Calu3 (cell line): Measurements from ENCODE around the gene ZNF263. TPM values are rescaled to one million over a fixed set of nuclear protein-coding genes. Genes with fewer than 3 reads are reported as not detected.

Source experiments
- BruUV-seq: library from RNA; stranded (reverse); fragments of 400-500 nt; replicated peaks from 2 replicates; lab custom pipeline; 2021; lab: Mats Ljungman, UMichigan
- CTCF ChIA-PET: fragments of 300-600 bp; sonication (Branson Sonifier 250); formaldehyde crosslinking; loops from one replicate; lab custom pipeline; 2022; ENCODE audit warnings: antibody characterized with exemption; lab: Charles Lee
- DNase-seq: peaks from one replicate; pipeline ENCODE4 v3.0.0; 2022
- H3K27ac Mint-ChIP-seq: one replicate; pipeline ENCODE4 v1.8.0; 2022; ENCODE audit warnings: mixed read lengths; ENCODE audit not compliant: unreplicated experiment
- H3K27me3 Mint-ChIP-seq: one replicate; pipeline ENCODE4 v1.8.0; 2022; ENCODE audit warnings: mixed read lengths; ENCODE audit not compliant: unreplicated experiment
- H3K36me3 Mint-ChIP-seq: one replicate; pipeline ENCODE4 v1.8.0; 2022; ENCODE audit warnings: mild to moderate bottlenecking, moderate library complexity, mixed read lengths; ENCODE audit not compliant: insufficient read depth, unreplicated experiment
- H3K4me1 Mint-ChIP-seq: one replicate; pipeline ENCODE4 v1.8.0; 2022; ENCODE audit warnings: mild to moderate bottlenecking, low read depth, mixed read lengths; ENCODE audit not compliant: unreplicated experiment
- H3K4me3 Mint-ChIP-seq: one replicate; pipeline ENCODE4 v1.8.0; 2022; ENCODE audit warnings: mild to moderate bottlenecking, low read depth, moderate library complexity, mixed read lengths; ENCODE audit not compliant: unreplicated experiment
- H3K9me3 Mint-ChIP-seq: one replicate; pipeline ENCODE4 v1.8.0; 2022; ENCODE audit warnings: low read depth, mixed read lengths; ENCODE audit not compliant: unreplicated experiment
- CTCF ChIP-seq: fragments of 200-600 bp; IDR thresholded peaks from one replicate; pipeline ENCODE4 v1.8.0; 2022; ENCODE audit warnings: antibody characterized with exemption; ENCODE audit not compliant: unreplicated experiment
- intact Hi-C: fragments of 100-400 bp; cut with micrococcal nuclease; formaldehyde crosslinking; loops from one replicate; pipeline ENCODE4 v1.10.0; 2022; ENCODE audit not compliant: unreplicated experiment
- total RNA-seq: library from RNA; stranded (reverse); gene quantifications from 2 replicates; pipeline ENCODE4 v1.2.3, GENCODE V29; 2022

Gene ZNF263
- total RNA-seq, 1 experiment from 2014 or later: 46.9 TPM

- H3K36me3 Mint-ChIP-seq: peaks cover 37% of the 10 kb centered on the region
- intact Hi-C loops: no loop called here
- no peaks in the 10 kb centered on the region for H3K27me3 Mint-ChIP-seq
- no peaks in the 10 kb centered on the region for H3K4me1 Mint-ChIP-seq
- H3K27ac Mint-ChIP-seq: no peak overlapping the region
- DNase-seq: no peak
- H3K9me3 Mint-ChIP-seq: peaks cover 15% of the 10 kb centered on the region
- CTCF ChIA-PET: no interaction called here
- no peak overlapping the region for H3K4me3 Mint-ChIP-seq
- no peak for TF ChIP-seq CTCF
- no TSS peak for BruUV-seq
These were observed 38.5 kb downstream of the ZNF263 start for GRCh38 chr16:3321816-3322215.

GRCh38 chr16:3327514-3327913 is 44.2 kb downstream of the ZNF263 start:
- DNase-seq: no peak
- no peak overlapping the region for H3K27ac Mint-ChIP-seq
- no peak for TF ChIP-seq CTCF
- CTCF ChIA-PET: interaction anchor here (1.0 kb wide), 1 partner anchor 34 kb away, joined by 5 read pairs; no protein-coding TSS in a partner anchor
- no TSS peak for BruUV-seq
- peaks cover 6% of the 10 kb centered on the region for H3K9me3 Mint-ChIP-seq
- intact Hi-C loops: no loop called here
- H3K36me3 Mint-ChIP-seq: no peaks in the 10 kb centered on the region
- no peak overlapping the region for H3K4me3 Mint-ChIP-seq
- peaks cover 13% of the 10 kb centered on the region for H3K27me3 Mint-ChIP-seq
- H3K4me1 Mint-ChIP-seq: no peaks in the 10 kb centered on the region

- no TSS peak for BruUV-seq
- TF ChIP-seq CTCF: no peak
- no peaks in the 10 kb centered on the region for H3K36me3 Mint-ChIP-seq
- peaks cover 13% of the 10 kb centered on the region for H3K27me3 Mint-ChIP-seq
- peaks cover 6% of the 10 kb centered on the region for H3K9me3 Mint-ChIP-seq
- no peak for DNase-seq
- CTCF ChIA-PET: interaction anchor here (1.0 kb wide), 1 partner anchor 33 kb away, joined by 5 read pairs; no protein-coding TSS in a partner anchor
- no peak overlapping the region for H3K27ac Mint-ChIP-seq
- intact Hi-C loops: no loop called here
- H3K4me1 Mint-ChIP-seq: no peaks in the 10 kb centered on the region
- no peak overlapping the region for H3K4me3 Mint-ChIP-seq
These were observed 44.8 kb downstream of the ZNF263 start for GRCh38 chr16:3328104-3328503.

GRCh38 chr16:3328643-3329042 is 45.4 kb downstream of the ZNF263 start:
- CTCF ChIA-PET: interaction anchor here (1.0 kb wide), 1 partner anchor 33 kb away, joined by 5 read pairs; no protein-coding TSS in a partner anchor

More at GRCh38 chr16:3328643-3329042, 45.4 kb downstream of the ZNF263 start:
- no peaks in the 10 kb centered on the region for H3K36me3 Mint-ChIP-seq
- peaks cover 13% of the 10 kb centered on the region for H3K27me3 Mint-ChIP-seq
- TF ChIP-seq CTCF: no peak
- no TSS peak for BruUV-seq
- peaks cover 6% of the 10 kb centered on the region for H3K9me3 Mint-ChIP-seq
- no peak for DNase-seq
- no peaks in the 10 kb centered on the region for H3K4me1 Mint-ChIP-seq
- no peak overlapping the region for H3K27ac Mint-ChIP-seq
- H3K4me3 Mint-ChIP-seq: no peak overlapping the region
- intact Hi-C loops: no loop called here

Other genes with a start within 250 kb of the ZNF263 start
- gene BICDL2, start 246.5 kb upstream of the ZNF263 start, total RNA-seq: 59.4 and 70.9 TPM in 2 replicates
- 0.27 and 0.31 TPM in 2 replicates for gene MMP25, start 236.9 kb upstream of the ZNF263 start, total RNA-seq
- 81.8 and 89.0 TPM in 2 replicates for gene IL32, start 217.9 kb upstream of the ZNF263 start, total RNA-seq
- not detected in 2 replicates for gene ZSCAN10, start 184.2 kb upstream of the ZNF263 start, total RNA-seq
- 17.2 and 17.7 TPM in 2 replicates for gene ZNF205, start 170.9 kb upstream of the ZNF263 start, total RNA-seq
- 9.8 and 11.8 TPM in 2 replicates for gene ZNF213, start 148.5 kb upstream of the ZNF263 start, total RNA-seq
- gene OR1F1, start 95.3 kb upstream of the ZNF263 start, total RNA-seq: 0.40 and 0.54 TPM in 2 replicates
- 12.7 and 14.6 TPM in 2 replicates for gene ZNF200, start 48.3 kb upstream of the ZNF263 start, total RNA-seq
- gene MEFV, start 26.9 kb upstream of the ZNF263 start, total RNA-seq: not detected in 2 replicates
- gene TIGD7, start 21.9 kb downstream of the ZNF263 start, total RNA-seq: 9.3 and 10.3 TPM in 2 replicates
- gene ZNF75A, start 22.0 kb downstream of the ZNF263 start, total RNA-seq: 46.8 and 50.5 TPM in 2 replicates
- not detected in 2 replicates for gene OR2C1, start 72.4 kb downstream of the ZNF263 start, total RNA-seq
- 23.8 and 26.1 TPM in 2 replicates for gene ZSCAN32, start 117.5 kb downstream of the ZNF263 start, total RNA-seq
- 13.8 and 14.3 TPM in 2 replicates for gene ZNF174, start 117.7 kb downstream of the ZNF263 start, total RNA-seq
- gene ZNF597, start 160.0 kb downstream of the ZNF263 start, total RNA-seq: 2.7 TPM in 2 replicates
- 53.2 and 63.4 TPM in 2 replicates for gene NAA60, start 160.2 kb downstream of the ZNF263 start, total RNA-seq
- gene C16orf90, start 212.0 kb downstream of the ZNF263 start, total RNA-seq: not detected in 2 replicates
- gene CLUAP1, start 217.5 kb downstream of the ZNF263 start, total RNA-seq: 28.5 and 30.6 TPM in 2 replicates